ENCODE data around the gene CLCA2. TPM values are rescaled to one million over a fixed set of nuclear protein-coding genes. Genes with fewer than 3 reads are reported as not detected.

The CLCA2 gene
- total and polyA plus RNA-seq, 2 of the 8 experiments (the other 6 are each of a cell fraction or from before 2014, with no cell fraction given), result not detected

DNA sequence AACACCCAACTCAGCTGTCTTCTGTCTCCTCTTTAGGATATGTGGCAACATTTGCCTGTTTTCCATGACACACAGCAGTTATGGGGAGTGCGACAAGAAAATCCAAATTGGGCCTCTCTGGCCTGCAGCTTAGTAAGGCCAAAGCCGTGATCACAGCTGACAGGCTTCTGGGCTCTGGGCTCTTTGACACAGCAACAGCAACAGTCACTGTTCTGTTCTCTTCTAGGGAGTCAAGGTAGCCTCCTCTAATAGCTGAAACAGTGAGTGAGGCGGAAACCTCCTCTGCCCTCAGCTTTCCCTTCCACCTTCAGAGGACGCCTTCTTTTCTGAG, 63.8 kb downstream of the CLCA2 start (continued):
- TF ChIP-seq RNF2 (IDR thresholded peaks at IDR 0.05; ENCODE audit: borderline replicate concordance, low read depth, low read length, missing control alignments, poor library complexity, severe bottlenecking) (no peak), KDM1A (IDR thresholded peaks at IDR 0.05; ENCODE audit: borderline replicate concordance, low read length) (no peak), CREB1 (IDR thresholded peaks at IDR 0.05) (no peak), RAD21 (IDR thresholded peaks at IDR 0.05 in 1 of 2, conservative IDR thresholded peaks at IDR 0.05 in 1 of 2; ENCODE audit: low read depth in 2 of 2, low read length in 2 of 2) (no peak)

All from H1 (cell line).